Astrocyte (in vitro differentiated cells and primary cell): Measurements from ENCODE around the gene RANGAP1. TPM values are rescaled to one million over a fixed set of nuclear protein-coding genes. Genes with fewer than 3 reads are reported as not detected.

Experiments
- DNase-seq: peaks from one replicate; pipeline ENCODE4 v3.0.0-alpha.2; 2010; ENCODE audit warnings: low read depth
- FAIRE-seq: peaks from 2 replicates; lab custom pipeline; 2011; peaks lifted over from hg19 to GRCh38; lab: Jason Lieb, UNC
- H2AFZ ChIP-seq: 2 replicates; pipeline ENCODE4 v1.6.0; 2012; ENCODE audit warnings: low read depth, low read length, inconsistent platforms
- H3K27ac ChIP-seq: 2 replicates; pipeline ENCODE4 v1.5.1; 2011; ENCODE audit warnings: low read depth, low read length, inconsistent platforms
- H3K27me3 ChIP-seq: 2 replicates; pipeline ENCODE4 v1.6.0; 2011; ENCODE audit warnings: low read length, inconsistent platforms; ENCODE audit not compliant: insufficient read depth
- H3K36me3 ChIP-seq: 2 replicates; pipeline ENCODE4 v1.5.1; 2011; ENCODE audit warnings: low read length, inconsistent platforms; ENCODE audit not compliant: insufficient read depth
- H3K4me1 ChIP-seq: 2 replicates; pipeline ENCODE4 v1.5.1; 2011; ENCODE audit warnings: low read length, inconsistent platforms; ENCODE audit not compliant: insufficient read depth
- H3K4me2 ChIP-seq: 2 replicates; pipeline ENCODE4 v1.6.0; 2012; ENCODE audit warnings: low read length, inconsistent platforms
- H3K4me3 ChIP-seq: 2 replicates; pipeline ENCODE4 v1.5.1; 2011; ENCODE audit warnings: low read depth, mild to moderate bottlenecking, low read length, inconsistent platforms; ENCODE audit not compliant: insufficient read depth
- H3K79me2 ChIP-seq: 2 replicates; pipeline ENCODE4 v1.6.0; 2012; ENCODE audit warnings: mild to moderate bottlenecking, low read length, inconsistent platforms; ENCODE audit not compliant: insufficient read depth
- H3K9ac ChIP-seq: 2 replicates; pipeline ENCODE4 v1.6.0; 2012; ENCODE audit warnings: mild to moderate bottlenecking, low read length, inconsistent platforms
- H3K9me3 ChIP-seq: 2 replicates; pipeline ENCODE4 v1.5.1; 2012; ENCODE audit warnings: low read depth, mild to moderate bottlenecking, low read length, inconsistent platforms; ENCODE audit not compliant: insufficient read depth
- H4K20me1 ChIP-seq: 2 replicates; pipeline ENCODE4 v1.6.0; 2012; ENCODE audit warnings: low read length, inconsistent platforms; ENCODE audit not compliant: insufficient read depth
- H3K27ac Mint-ChIP-seq: one replicate; pipeline ENCODE4 v1.8.0; 2021; ENCODE audit warnings: mild to moderate bottlenecking, mixed read lengths; ENCODE audit not compliant: unreplicated experiment
- H3K27me3 Mint-ChIP-seq: one replicate; pipeline ENCODE4 v1.8.0; 2021; ENCODE audit warnings: low read depth, mixed read lengths; ENCODE audit not compliant: unreplicated experiment
- H3K36me3 Mint-ChIP-seq: one replicate; pipeline ENCODE4 v1.8.0; 2021; ENCODE audit warnings: low read depth, mixed read lengths; ENCODE audit not compliant: unreplicated experiment
- H3K4me1 Mint-ChIP-seq: one replicate; pipeline ENCODE4 v1.8.0; 2021; ENCODE audit warnings: low read depth, mixed read lengths; ENCODE audit not compliant: unreplicated experiment
- H3K4me3 Mint-ChIP-seq: one replicate; pipeline ENCODE4 v1.8.0; 2021; ENCODE audit warnings: mild to moderate bottlenecking, moderate library complexity, mixed read lengths; ENCODE audit not compliant: unreplicated experiment
- H3K9me3 Mint-ChIP-seq: one replicate; pipeline ENCODE4 v1.8.0; 2021; ENCODE audit warnings: mild to moderate bottlenecking, mixed read lengths; ENCODE audit not compliant: unreplicated experiment
- CTCF ChIP-seq: IDR thresholded peaks from 2 replicates; pipeline ENCODE4 v1.5.1; 2011; ENCODE audit warnings: low read depth, mild to moderate bottlenecking, inconsistent platforms, low read length, moderate library complexity; ENCODE audit not compliant: insufficient read depth
- EZH2 ChIP-seq: IDR thresholded peaks from 2 replicates; pipeline ENCODE4 v1.6.1; 2012; ENCODE audit warnings: mild to moderate bottlenecking, low read length, inconsistent platforms; ENCODE audit not compliant: insufficient read depth
- total RNA-seq: library from RNA; stranded (reverse); gene quantifications from 2 replicates; pipeline ENCODE4 v1.2.1, GENCODE V29; 2021

The RANGAP1 gene
- total RNA-seq, 1 donor from 2014 or later = 77.8 TPM

- Mint-ChIP-seq H3K9me3 (no peaks in the 10 kb centered on the region), H3K4me1 (no peaks in the 10 kb centered on the region), H3K27ac (no peak overlapping the region), H3K36me3 (peaks cover 18% of the 10 kb centered on the region), H3K4me3 (no peak overlapping the region), H3K27me3 (peaks cover 1% of the 10 kb centered on the region)
- H3K4me1 ChIP-seq = no peaks in the 10 kb centered on the region
- H3K9ac ChIP-seq = no peak overlapping the region
- H3K36me3 ChIP-seq = no peaks in the 10 kb centered on the region
- DNase-seq (no peak), FAIRE-seq (no peak)
- no peak overlapping the region for H3K4me2 ChIP-seq
- no peaks in the 10 kb centered on the region for H3K9me3 ChIP-seq
- H4K20me1 ChIP-seq = peaks cover 6% of the 10 kb centered on the region
- no peak overlapping the region for H3K27ac ChIP-seq
- TF ChIP-seq CTCF (no peak), EZH2 (no peak)
- H3K27me3 ChIP-seq = no peaks in the 10 kb centered on the region
- no peak overlapping the region for H3K4me3 ChIP-seq
- H2AFZ ChIP-seq = no peak overlapping the region
- H3K79me2 ChIP-seq = no peaks in the 10 kb centered on the region
Measured at GRCh38 chr22:41229730-41230400, 56.1 kb downstream of the RANGAP1 start.

GRCh38 chr22:41229215-41229614 lies 56.8 kb downstream of the RANGAP1 start:
- H3K27ac Mint-ChIP-seq = no peak overlapping the region
- H3K4me2 ChIP-seq = no peak overlapping the region
- no peaks in the 10 kb centered on the region for H3K4me1 Mint-ChIP-seq
- no peak overlapping the region for H3K9ac ChIP-seq
- peaks cover 22% of the 10 kb centered on the region for H3K36me3 Mint-ChIP-seq
- H3K9me3 ChIP-seq = no peaks in the 10 kb centered on the region
- no peak overlapping the region for H3K27ac ChIP-seq
- no peaks in the 10 kb centered on the region for H3K9me3 Mint-ChIP-seq
- H3K4me3 Mint-ChIP-seq = no peak overlapping the region
- no peak overlapping the region for H2AFZ ChIP-seq
- H3K27me3 Mint-ChIP-seq = peaks cover 1% of the 10 kb centered on the region
- H3K4me3 ChIP-seq = no peak overlapping the region
- H4K20me1 ChIP-seq = peaks cover 6% of the 10 kb centered on the region
- no peaks in the 10 kb centered on the region for H3K4me1 ChIP-seq
- FAIRE-seq (no peak), DNase-seq (no peak)
- H3K27me3 ChIP-seq = no peaks in the 10 kb centered on the region
- no peaks in the 10 kb centered on the region for H3K36me3 ChIP-seq
- no peaks in the 10 kb centered on the region for H3K79me2 ChIP-seq
- TF ChIP-seq EZH2 (no peak), CTCF (no peak)
